K562 (cell line): ENCODE results near the gene RNF214. TPM values are rescaled to one million over a fixed set of nuclear protein-coding genes. Genes with fewer than 3 reads are reported as not detected.
A peak's percentile ranks its signal among the peaks of the same experiment; 100 is the strongest.
"Not testable (repeated sequence)": the region's sequence is repeated elsewhere in the genome, so short reads cannot be mapped to it uniquely, and the experiment has no call there.

Experiments
- ATAC-seq: fragments of 200-7000 bp; cut with Tn5 transposase; 3 replicates; pipeline ENCODE4 v1.9.1; 2020; ENCODE audit warnings: moderate library complexity
- BruUV-seq: library from RNA; stranded (reverse); fragments of 400-500 nt; replicated peaks from 2 replicates; lab custom pipeline; 2021; lab: Mats Ljungman, UMichigan
- CTCF ChIA-PET: fragments of 300-600 bp; formaldehyde crosslinking; extraction: SDS; loops from one replicate; lab custom pipeline; 2021; ENCODE audit warnings: low intra/inter-chr PET ratio; lab: Yijun Ruan, JAX
- POLR2A ChIA-PET: fragments of 300-600, 350-650 bp; sonication (Branson Sonifier 250); formaldehyde crosslinking; extraction: SDS; loops from one replicate; lab custom pipeline; 2021; ENCODE audit warnings: antibody characterized with exemption, inconsistent platforms; lab: Yijun Ruan, JAX
- DNase-seq, 4 experiments: peaks; one replicate each; pipeline versions ENCODE4 v3.0.0 to v3.0.0-alpha.2; 2011 to 2018; ENCODE audit warnings: low spot score in 3 of 4, mixed read lengths in 3 of 4; ENCODE audit errors: extremely low read depth in 1 of 4
- FAIRE-seq: peaks from 2 replicates; lab custom pipeline; 2011; peaks lifted over from hg19 to GRCh38; lab: Jason Lieb, UNC
- H2AFZ ChIP-seq: 2 replicates; pipeline ENCODE4 v1.6.0; 2011; ENCODE audit warnings: low read depth, low read length, control low read depth, inconsistent platforms
- H3K27ac ChIP-seq: fragments of 200-600 bp; 3 replicates; pipeline ENCODE4 v1.8.0; 2011; ENCODE audit warnings: low read depth, mild to moderate bottlenecking, control low read depth, inconsistent platforms, low read length, moderate library complexity, mixed read lengths; ENCODE audit errors: extremely low read depth
- H3K27me3 ChIP-seq, 2 experiments: fragments of 300-600 bp in 1 of 2; 2 replicates in 1 of 2; 3 replicates in 1 of 2; pipeline versions ENCODE4 v1.6.0 to v1.8.0; 2011; ENCODE audit warnings: inconsistent platforms in 2 of 2, low read length in 2 of 2, mild to moderate bottlenecking in 1 of 2, mixed read lengths in 1 of 2, moderate library complexity in 1 of 2; ENCODE audit not compliant: control insufficient read depth in 2 of 2, insufficient read depth in 2 of 2
- H3K36me3 ChIP-seq: fragments of 300-600 bp; 3 replicates; pipeline ENCODE4 v1.8.0; 2011; ENCODE audit warnings: mild to moderate bottlenecking, low read length, inconsistent platforms; ENCODE audit not compliant: control insufficient read depth, insufficient read depth
- H3K4me1 ChIP-seq, 2 experiments: fragments of 200-600 bp in 1 of 2; replicated peaks in 1 of 2; 2 replicates in 1 of 2; 3 replicates in 1 of 2; pipeline versions ENCODE4 v1.5.1 to v1.8.0; 2011; ENCODE audit warnings: inconsistent platforms in 2 of 2, low read length in 2 of 2, mild to moderate bottlenecking in 1 of 2, mixed read lengths in 1 of 2, moderate library complexity in 1 of 2; ENCODE audit not compliant: control insufficient read depth in 2 of 2, insufficient read depth in 2 of 2
- H3K4me2 ChIP-seq: 2 replicates; pipeline ENCODE4 v1.6.1; 2011; ENCODE audit warnings: low read length, control low read depth, inconsistent platforms, mixed read lengths; ENCODE audit not compliant: insufficient read depth
- H3K4me3 ChIP-seq: fragments of 200-600 bp; sonication (generic), shearing (Covaris generic); 2 replicates; pipeline ENCODE4 v1.5.1; 2016; ENCODE audit warnings: control low read depth, inconsistent platforms
- H3K79me2 ChIP-seq: fragments of 200-600 bp; 3 replicates; pipeline ENCODE4 v1.8.0; 2011; ENCODE audit warnings: low read length, inconsistent platforms; ENCODE audit not compliant: control insufficient read depth, insufficient read depth
- H3K9ac ChIP-seq, 2 experiments: 2 replicates each; pipeline versions ENCODE4 v1.6.0 to v1.6.1; 2011; ENCODE audit warnings: low read depth in 2 of 2, low read length in 2 of 2, control low read depth in 1 of 2, inconsistent platforms in 1 of 2, mild to moderate bottlenecking in 1 of 2, mixed read lengths in 1 of 2; ENCODE audit not compliant: insufficient read depth in 1 of 2
- H3K9me1 ChIP-seq: one replicate; pipeline ENCODE4 v1.6.0; 2011; ENCODE audit warnings: inconsistent platforms, mild to moderate bottlenecking, low read length, moderate library complexity; ENCODE audit not compliant: control insufficient read depth, insufficient read depth
- H3K9me3 ChIP-seq: replicated peaks from 2 replicates; pipeline ENCODE4 v1.5.1; 2011; ENCODE audit warnings: low read depth, low read length, inconsistent platforms; ENCODE audit not compliant: control insufficient read depth, insufficient read depth
- H4K20me1 ChIP-seq: replicated peaks from 2 replicates; pipeline ENCODE4 v1.6.1; 2011; ENCODE audit warnings: low read length, inconsistent platforms, mixed read lengths; ENCODE audit not compliant: control insufficient read depth, insufficient read depth
- ADNP ChIP-seq: fragments of 200-800 bp; sonication (Bioruptor generic); IDR thresholded peaks from 2 replicates; pipeline ENCODE4 v1.6.1; 2016; ENCODE audit warnings: missing genetic modification characterization, missing compliant biosample characterization
- ARNT ChIP-seq, 2 experiments: fragments of 450-650 bp; IDR thresholded peaks; 2 replicates each; pipeline ENCODE4 v1.6.1; 2016; ENCODE audit warnings: mild to moderate bottlenecking in 1 of 2
- BRD9 ChIP-seq: fragments of 450-650 bp; IDR thresholded peaks from 2 replicates; pipeline ENCODE4 v1.6.1; 2018; ENCODE audit warnings: low read depth; ENCODE audit not compliant: partially characterized antibody
- CHD4 ChIP-seq: fragments of 200-600 bp; sonication (generic); IDR thresholded peaks from 3 replicates; pipeline ENCODE4 v1.6.1; 2012; ENCODE audit warnings: low read depth, mild to moderate bottlenecking, mixed read lengths, low read length, inconsistent platforms; ENCODE audit not compliant: insufficient read depth, insufficient replicate concordance, poor library complexity, severe bottlenecking
- MIER1 ChIP-seq: fragments of 450-650 bp; IDR thresholded peaks from 2 replicates; pipeline ENCODE4 v1.6.1; 2016; ENCODE audit warnings: antibody characterized with exemption, mild to moderate bottlenecking, low read depth
- PHF20 ChIP-seq: fragments of 450-650 bp; IDR thresholded peaks from 2 replicates; pipeline ENCODE4 v1.6.1; 2018; ENCODE audit not compliant: partially characterized antibody
- SMARCA5 ChIP-seq: fragments of 450-650 bp; IDR thresholded peaks from 2 replicates; pipeline ENCODE4 v1.6.1; 2016
- TOE1 ChIP-seq, 2 experiments: fragments of 450-650 bp in 1 of 2; sonication (generic) in 1 of 2; formaldehyde crosslinking in 1 of 2; IDR thresholded peaks; 2 replicates each; pipeline versions ENCODE4 v1.7.1 to v1.8.0; 2016 to 2022; ENCODE audit warnings: borderline replicate concordance in 2 of 2, mild to moderate bottlenecking in 2 of 2, antibody characterized with exemption in 1 of 2, inconsistent platforms in 1 of 2, low read depth in 1 of 2, missing genetic modification reagents in 1 of 2, moderate library complexity in 1 of 2
- ZNF175 ChIP-seq: fragments of 200-800 bp; sonication (Bioruptor generic); IDR thresholded peaks from 2 replicates; pipeline ENCODE4 v1.6.1; 2016; ENCODE audit warnings: low read depth, mild to moderate bottlenecking, missing genetic modification characterization, missing compliant biosample characterization
- ZNF197 ChIP-seq: fragments of 200-800 bp; sonication (Bioruptor generic); IDR thresholded peaks from 2 replicates; pipeline ENCODE4 v1.6.1; 2016; ENCODE audit warnings: low read depth, missing genetic modification characterization, missing compliant biosample characterization
- ZNF316 ChIP-seq: fragments of 450-650 bp; IDR thresholded peaks from 2 replicates; pipeline ENCODE4 v1.6.1; 2016
- ZNF644 ChIP-seq: fragments of 200-800 bp; sonication (Bioruptor generic); IDR thresholded peaks from 2 replicates; pipeline ENCODE4 v1.6.1; 2016; ENCODE audit warnings: low read depth, missing genetic modification characterization, missing compliant biosample characterization
- ZNF668 ChIP-seq: fragments of 250-450 bp; sonication (Bioruptor Pico); IDR thresholded peaks from 2 replicates; pipeline ENCODE4 v1.8.0; 2022; ENCODE audit warnings: mild to moderate bottlenecking, inconsistent platforms
- WGBS: fragments of 100-300 bp; shearing (Covaris generic); methylation state at CpG from one replicate; pipeline ENCODE4 v1.1.6; 2016; ENCODE audit warnings: low coverage, mixed read lengths; ENCODE audit not compliant: insufficient coverage; ENCODE audit errors: missing lambda C conversion rate; 5-methylcytosine and 5-hydroxymethylcytosine counted together
- in situ Hi-C: fragments of 300-500 bp; cut with MboI; formaldehyde crosslinking; loops from 4 replicates; pipeline ENCODE4 v1.15.0; 2018; ENCODE audit warnings: inconsistent platforms, mixed read lengths
- intact Hi-C: fragments of 100-400 bp; cut with micrococcal nuclease; formaldehyde crosslinking; loops from 2 replicates; pipeline ENCODE4 v1.14.2; 2022
- polyA plus RNA-seq, 8 experiments: library from polyadenylated mRNA; depleted of rRNA in 4 of 8; stranded (reverse) in 5 of 8; unstranded in 3 of 8; fragments of >200 nt; fragmentation: Nextera tagmentation in 2 of 8; fragmentation: Illumina TruSeq in 1 of 8; extraction: Ambion mirVana in 2 of 8; extraction: Trizol in 1 of 8; gene quantifications; 2 replicates each; pipeline versions ENCODE4 v1.2.1 to v1.2.3, GENCODE V29; 2011 to 2014; ENCODE audit warnings: inconsistent platforms in 1 of 8, missing spikeins in 1 of 8
- total RNA-seq, 7 experiments: library from RNA; depleted of rRNA in 6 of 7; stranded (reverse); fragments of >200 nt in 6 of 7; fragmentation: Illumina TruSeq in 2 of 7; extraction: Trizol in 2 of 7; gene quantifications; 2 replicates each; pipeline versions ENCODE4 v1.2.1 to v1.2.3, GENCODE V29; 2011 to 2021; ENCODE audit warnings: low replicate concordance in 1 of 7
- TF ChIP-seq, protein P1 (sequence below), 2 experiments: fragments of 450-650 bp; IDR thresholded peaks; 2 replicates each; pipeline ENCODE4 v1.6.1; 2016; ENCODE audit warnings: mild to moderate bottlenecking in 2 of 2, borderline replicate concordance in 1 of 2, low read depth in 1 of 2, moderate library complexity in 1 of 2

RNF214 gene
- total and polyA plus RNA-seq, 9 of the 15 experiments (the other 6 are each of a cell fraction or from before 2014, with no cell fraction given) = 6.6 to 24.8 (median 11.9) TPM

DNA sequence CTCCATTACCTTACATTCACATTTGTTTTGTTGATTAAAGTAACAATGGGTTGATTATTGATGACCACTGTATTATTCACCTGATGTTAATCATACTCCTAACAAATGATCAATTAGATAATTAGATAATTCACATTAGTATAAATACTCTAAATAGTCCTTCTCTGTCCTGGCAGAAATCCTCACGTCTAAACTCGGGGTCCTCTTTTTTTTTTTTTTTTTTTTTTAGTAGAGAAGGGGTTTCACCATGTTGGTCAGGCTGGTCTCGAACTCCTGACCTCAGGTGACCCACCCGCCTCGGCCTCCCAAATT, 94.7 kb downstream of the RNF214 start:
- intact Hi-C loops = loop anchor here (5.0 kb wide), 1 partner anchor 95 kb away; the partner anchor contains the start of genes PCSK7 and RNF214
- H3K27ac ChIP-seq; TF ChIP-seq TOE1 (CRISPR knock-in tag; IDR thresholded peaks at IDR 0.05; ENCODE audit: borderline replicate concordance, low read depth): not testable (repeated sequence)
- peak overlapping the region; percentile 87 for H2AFZ ChIP-seq
- TF ChIP-seq ZNF668 (CRISPR knock-in tag) = 0 out of 2 replicates have a peak, but pooled peaks have one; percentile 61
- peak; percentile 36; the same call in 1 of the 2 replicates for TF ChIP-seq ZNF316
- 0 out of 2 replicates have a peak, but pooled peaks have one; percentile 17 for TF ChIP-seq ZNF197 (CRISPR knock-in tag)
- peak; percentile 63 for TF ChIP-seq BRD9
- 0 out of 4 replicates have a peak, but pooled peaks of 1 of the 2 experiments have one; percentile 84 for TF ChIP-seq ARNT (IDR thresholded peaks at IDR 0.05)
- TF ChIP-seq, protein P1, sequence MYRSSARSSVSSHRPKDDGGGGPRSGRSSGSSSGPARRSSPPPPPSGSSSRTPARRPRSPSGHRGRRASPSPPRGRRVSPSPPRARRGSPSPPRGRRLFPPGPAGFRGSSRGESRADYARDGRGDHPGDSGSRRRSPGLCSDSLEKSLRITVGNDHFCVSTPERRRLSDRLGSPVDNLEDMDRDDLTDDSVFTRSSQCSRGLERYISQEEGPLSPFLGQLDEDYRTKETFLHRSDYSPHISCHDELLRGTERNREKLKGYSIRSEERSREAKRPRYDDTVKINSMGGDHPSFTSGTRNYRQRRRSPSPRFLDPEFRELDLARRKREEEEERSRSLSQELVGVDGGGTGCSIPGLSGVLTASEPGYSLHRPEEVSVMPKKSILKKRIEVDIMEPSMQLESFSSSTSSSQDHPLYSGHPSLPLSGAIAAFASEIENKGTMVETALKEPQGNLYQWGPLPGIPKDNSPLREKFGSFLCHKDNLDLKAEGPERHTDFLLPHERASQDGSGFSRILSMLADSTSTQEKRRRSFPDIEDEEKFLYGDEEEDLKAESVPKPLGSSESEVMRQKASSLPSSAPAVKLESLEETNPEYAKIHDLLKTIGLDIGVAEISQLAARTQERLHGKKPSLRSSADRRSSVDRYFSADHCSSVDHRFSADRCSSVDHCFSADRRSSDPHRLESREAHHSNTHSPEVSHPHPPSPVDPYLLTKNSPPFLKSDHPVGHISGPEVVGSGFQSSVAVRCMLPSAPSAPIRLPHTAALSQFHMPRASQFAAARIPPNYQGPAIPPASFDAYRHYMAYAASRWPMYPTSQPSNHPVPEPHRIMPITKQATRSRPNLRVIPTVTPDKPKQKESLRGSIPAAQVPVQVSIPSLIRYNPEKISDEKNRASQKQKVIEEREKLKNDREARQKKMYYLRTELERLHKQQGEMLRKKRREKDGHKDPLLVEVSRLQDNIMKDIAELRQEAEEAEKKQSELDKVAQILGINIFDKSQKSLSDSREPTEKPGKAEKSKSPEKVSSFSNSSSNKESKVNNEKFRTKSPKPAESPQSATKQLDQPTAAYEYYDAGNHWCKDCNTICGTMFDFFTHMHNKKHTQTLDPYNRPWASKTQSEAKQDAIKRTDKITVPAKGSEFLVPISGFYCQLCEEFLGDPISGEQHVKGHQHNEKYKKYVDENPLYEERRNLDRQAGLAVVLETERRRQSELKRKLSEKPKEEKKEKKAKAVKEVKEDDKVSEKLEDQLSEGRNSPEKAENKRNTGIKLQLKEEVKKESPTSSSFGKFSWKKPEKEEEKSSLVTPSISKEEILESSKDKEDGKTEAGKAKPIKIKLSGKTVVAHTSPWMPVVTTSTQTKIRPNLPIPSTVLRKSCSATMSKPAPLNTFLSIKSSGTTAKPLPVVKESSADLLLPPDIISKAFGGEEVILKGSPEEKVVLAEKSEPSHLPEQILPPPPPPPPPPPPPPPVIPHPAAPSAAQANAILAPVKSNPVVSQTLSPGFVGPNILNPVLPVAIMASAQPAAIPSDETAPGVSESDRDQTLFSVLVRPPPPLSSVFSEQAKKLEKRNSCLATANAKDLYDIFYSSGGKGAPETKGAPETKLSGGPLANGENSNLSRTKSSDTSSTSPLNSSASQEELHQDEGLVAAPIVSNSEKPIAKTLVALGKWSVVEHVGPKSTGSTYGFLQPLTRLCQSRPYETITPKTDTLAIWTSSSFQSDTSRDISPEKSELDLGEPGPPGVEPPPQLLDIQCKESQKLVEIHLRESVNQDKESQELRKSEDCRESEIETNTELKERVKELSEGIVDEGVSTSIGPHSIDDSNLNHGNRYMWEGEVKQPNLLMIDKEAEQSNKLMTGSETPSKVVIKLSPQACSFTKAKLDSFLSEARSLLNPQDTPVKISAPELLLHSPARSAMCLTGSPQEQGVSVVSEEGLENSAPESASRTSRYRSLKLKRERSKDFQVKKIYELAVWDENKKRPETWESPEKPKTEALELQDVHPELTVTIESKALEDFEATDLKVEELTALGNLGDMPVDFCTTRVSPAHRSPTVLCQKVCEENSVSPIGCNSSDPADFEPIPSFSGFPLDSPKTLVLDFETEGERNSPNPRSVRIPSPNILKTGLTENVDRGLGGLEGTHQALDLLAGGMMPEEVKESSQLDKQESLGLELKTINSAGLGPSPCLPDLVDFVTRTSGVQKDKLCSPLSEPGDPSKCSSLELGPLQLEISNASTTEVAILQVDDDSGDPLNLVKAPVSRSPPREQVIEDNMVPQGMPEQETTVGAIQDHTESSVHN (IDR thresholded peaks at IDR 0.05; ENCODE audit: borderline replicate concordance in 1 of 2, low read depth in 1 of 2) = 0 out of 4 replicates have a peak, but pooled peaks of 1 of the 2 experiments have one; percentile 43
- TF ChIP-seq TOE1 (IDR thresholded peaks at IDR 0.05; ENCODE audit: borderline replicate concordance) = 0 out of 2 replicates have a peak, but pooled peaks have one; percentile 8
- TF ChIP-seq ADNP (tag) = peak; percentile 99
- TF ChIP-seq CHD4 = peak; percentile 25
- TF ChIP-seq MIER1 = 0 out of 2 replicates have a peak, but pooled peaks have one; percentile 24
- TF ChIP-seq ZNF644 = 0 out of 2 replicates have a peak, but pooled peaks have one; percentile 41
- peak; percentile 80; the same call in 1 of the 2 replicates for TF ChIP-seq SMARCA5
- peak; percentile 59; the same call in 1 of the 2 replicates for TF ChIP-seq ZNF175 (CRISPR knock-in tag)
- TF ChIP-seq PHF20 = peak; percentile 61

More for the DNA sequence above, 94.7 kb downstream of the RNF214 start:
- H4K20me1 ChIP-seq, H3K9me3 ChIP-seq, CTCF ChIA-PET, H3K9me1 ChIP-seq, BruUV-seq, H3K79me2 ChIP-seq, H3K27me3 ChIP-seq, FAIRE-seq, DNase-seq, in situ Hi-C loops, H3K9ac ChIP-seq, H3K36me3 ChIP-seq, ATAC-seq: not testable (repeated sequence)
- H3K4me1 ChIP-seq = peaks cover 5 to 10% of the 10 kb centered on the region in 2 experiments; a peak in 4 of 5 replicates
- peak overlapping the region; percentile 76; the same call in 1 of the 2 replicates for H3K4me3 ChIP-seq
- POLR2A ChIA-PET = interaction anchor here (0.6 to 6.7 kb wide), 9 partner anchors 9 to 426 kb away, joined by 3 to 42 read pairs (median 4); partner anchors contain the start of gene PAFAH1B2
- peak overlapping the region; percentile 77; the same call in 1 of the 2 replicates for H3K4me2 ChIP-seq
- 2% methylated on average over 5 of the region's 5 CpGs for WGBS
